GM23338 (cell line): ENCODE measurements around the gene NEUROG3. TPM values are rescaled to one million over a fixed set of nuclear protein-coding genes. Genes with fewer than 3 reads are reported as not detected.
A peak's percentile ranks its signal among the peaks of the same experiment; 100 is the strongest.

ENCODE experiments used
- ATAC-seq: fragments of 200-7000 bp; cut with Tn5 transposase; 3 replicates; pipeline ENCODE4 v1.9.1; 2020
- DNase-seq: peaks from one replicate; pipeline ENCODE4 v3.0.0-alpha.2; 2015; ENCODE audit warnings: low spot score
- H2AFZ ChIP-seq: fragments of 200-600 bp; sonication (generic); 2 replicates; pipeline ENCODE4 v1.8.0; 2016; ENCODE audit warnings: antibody characterized with exemption, mild to moderate bottlenecking, moderate library complexity
- H3F3A ChIP-seq: fragments of 200-600 bp; sonication (generic); replicated peaks from 2 replicates; pipeline ENCODE4 v1.8.0; 2017; ENCODE audit warnings: antibody characterized with exemption, mixed run types, low read depth
- H3K27ac ChIP-seq: fragments of 200-600 bp; sonication (generic); 2 replicates; pipeline ENCODE4 v1.6.1; 2016; ENCODE audit warnings: low read depth
- H3K27me3 ChIP-seq: fragments of 200-600 bp; sonication (generic); 2 replicates; pipeline ENCODE4 v1.8.0; 2016; ENCODE audit warnings: mild to moderate bottlenecking, mixed run types, moderate library complexity; ENCODE audit not compliant: insufficient read depth
- H3K36me3 ChIP-seq: fragments of 200-600 bp; sonication (generic); 2 replicates; pipeline ENCODE4 v1.8.0; 2016; ENCODE audit warnings: mild to moderate bottlenecking; ENCODE audit not compliant: insufficient read depth
- H3K4me1 ChIP-seq: fragments of 200-600 bp; sonication (generic); 2 replicates; pipeline ENCODE4 v1.8.0; 2016; ENCODE audit warnings: mild to moderate bottlenecking, moderate library complexity; ENCODE audit not compliant: insufficient read depth
- H3K4me2 ChIP-seq: fragments of 200-600 bp; sonication (generic); 2 replicates; pipeline ENCODE4 v1.7.1; 2017; ENCODE audit warnings: mixed run types
- H3K4me3 ChIP-seq: fragments of 200-600 bp; sonication (generic); 2 replicates; pipeline ENCODE4 v1.6.1; 2016; ENCODE audit warnings: mixed run types
- H3K79me2 ChIP-seq: fragments of 200-600 bp; sonication (generic); replicated peaks from 2 replicates; pipeline ENCODE4 v1.8.0; 2017; ENCODE audit warnings: mild to moderate bottlenecking; ENCODE audit not compliant: insufficient read depth
- H3K9me2 ChIP-seq: fragments of 200-600 bp; sonication (generic); 2 replicates; pipeline ENCODE4 v1.8.0; 2017; ENCODE audit not compliant: insufficient read depth
- H4K20me1 ChIP-seq: fragments of 200-600 bp; sonication (generic); replicated peaks from 2 replicates; pipeline ENCODE4 v1.8.0; 2017; ENCODE audit warnings: mild to moderate bottlenecking; ENCODE audit not compliant: insufficient read depth
- H3K27ac Mint-ChIP-seq: 2 replicates; pipeline ENCODE4 v1.8.0; 2020; ENCODE audit warnings: inconsistent platforms, mild to moderate bottlenecking, moderate library complexity, mixed read lengths
- H3K27me3 Mint-ChIP-seq: 3 replicates; pipeline ENCODE4 v1.8.0; 2022; ENCODE audit warnings: low read depth, mild to moderate bottlenecking, moderate library complexity, mixed read lengths, inconsistent platforms; ENCODE audit not compliant: insufficient read depth, poor library complexity
- H3K36me3 Mint-ChIP-seq: 3 replicates; pipeline ENCODE4 v1.8.0; 2021; ENCODE audit warnings: low read depth, mild to moderate bottlenecking, inconsistent platforms, moderate library complexity, mixed read lengths
- H3K4me1 Mint-ChIP-seq: 3 replicates; pipeline ENCODE4 v1.8.0; 2020; ENCODE audit warnings: mild to moderate bottlenecking, inconsistent platforms, mixed read lengths
- H3K4me3 Mint-ChIP-seq: 3 replicates; pipeline ENCODE4 v1.8.0; 2021; ENCODE audit warnings: moderate library complexity, mild to moderate bottlenecking, inconsistent platforms, mixed read lengths
- H3K9me3 Mint-ChIP-seq: 3 replicates; pipeline ENCODE4 v1.8.0; 2020; ENCODE audit warnings: moderate library complexity, mild to moderate bottlenecking, inconsistent platforms, mixed read lengths
- CREB1 ChIP-seq: fragments of 250-450 bp; sonication (Bioruptor Pico); IDR thresholded peaks from 2 replicates; pipeline ENCODE4 v1.5.0; 2020; ENCODE audit warnings: low read depth, mild to moderate bottlenecking, moderate library complexity
- ETS1 ChIP-seq: IDR thresholded peaks from 2 replicates; pipeline ENCODE4 v1.6.1; 2016; ENCODE audit warnings: antibody characterized with exemption
- EZH2 ChIP-seq: fragments of 200-600 bp; sonication (generic); IDR thresholded peaks from one replicate; pipeline ENCODE4 v1.8.0; 2017; ENCODE audit warnings: antibody characterized with exemption, mild to moderate bottlenecking, low read depth; ENCODE audit not compliant: unreplicated experiment
- EZH2phosphoT487 ChIP-seq: fragments of 200-600 bp; sonication (generic); IDR thresholded peaks from one replicate; pipeline ENCODE4 v1.8.1; 2018; ENCODE audit warnings: antibody characterized with exemption; ENCODE audit not compliant: unreplicated experiment
- JUNB ChIP-seq: IDR thresholded peaks from one replicate; pipeline ENCODE4 v1.6.1; 2016; ENCODE audit warnings: antibody characterized with exemption; ENCODE audit not compliant: unreplicated experiment
- POLR2AphosphoS5 ChIP-seq: IDR thresholded peaks from 2 replicates; pipeline ENCODE4 v1.6.1; 2016; ENCODE audit warnings: antibody characterized with exemption, low read depth
- polyA plus RNA-seq: library from polyadenylated mRNA; unstranded; fragments of >200 nt; fragmentation: Nextera tagmentation; extraction: Ambion mirVana; gene quantifications from 2 replicates; pipeline ENCODE4 v1.2.1, GENCODE V29; 2016
- total RNA-seq: library from RNA; depleted of rRNA; stranded (reverse); fragments of >200 nt; shearing (Covaris generic); gene quantifications from 2 replicates; pipeline ENCODE4 v1.2.3, GENCODE V29; 2014
- TF ChIP-seq, protein P1 (sequence below): IDR thresholded peaks from one replicate; pipeline ENCODE4 v1.6.1; 2018; ENCODE audit warnings: antibody characterized with exemption; ENCODE audit not compliant: unreplicated experiment

Gene NEUROG3
- total and polyA plus RNA-seq, 2 experiments from 2014 or later: not detected

- TF ChIP-seq, protein P1, sequence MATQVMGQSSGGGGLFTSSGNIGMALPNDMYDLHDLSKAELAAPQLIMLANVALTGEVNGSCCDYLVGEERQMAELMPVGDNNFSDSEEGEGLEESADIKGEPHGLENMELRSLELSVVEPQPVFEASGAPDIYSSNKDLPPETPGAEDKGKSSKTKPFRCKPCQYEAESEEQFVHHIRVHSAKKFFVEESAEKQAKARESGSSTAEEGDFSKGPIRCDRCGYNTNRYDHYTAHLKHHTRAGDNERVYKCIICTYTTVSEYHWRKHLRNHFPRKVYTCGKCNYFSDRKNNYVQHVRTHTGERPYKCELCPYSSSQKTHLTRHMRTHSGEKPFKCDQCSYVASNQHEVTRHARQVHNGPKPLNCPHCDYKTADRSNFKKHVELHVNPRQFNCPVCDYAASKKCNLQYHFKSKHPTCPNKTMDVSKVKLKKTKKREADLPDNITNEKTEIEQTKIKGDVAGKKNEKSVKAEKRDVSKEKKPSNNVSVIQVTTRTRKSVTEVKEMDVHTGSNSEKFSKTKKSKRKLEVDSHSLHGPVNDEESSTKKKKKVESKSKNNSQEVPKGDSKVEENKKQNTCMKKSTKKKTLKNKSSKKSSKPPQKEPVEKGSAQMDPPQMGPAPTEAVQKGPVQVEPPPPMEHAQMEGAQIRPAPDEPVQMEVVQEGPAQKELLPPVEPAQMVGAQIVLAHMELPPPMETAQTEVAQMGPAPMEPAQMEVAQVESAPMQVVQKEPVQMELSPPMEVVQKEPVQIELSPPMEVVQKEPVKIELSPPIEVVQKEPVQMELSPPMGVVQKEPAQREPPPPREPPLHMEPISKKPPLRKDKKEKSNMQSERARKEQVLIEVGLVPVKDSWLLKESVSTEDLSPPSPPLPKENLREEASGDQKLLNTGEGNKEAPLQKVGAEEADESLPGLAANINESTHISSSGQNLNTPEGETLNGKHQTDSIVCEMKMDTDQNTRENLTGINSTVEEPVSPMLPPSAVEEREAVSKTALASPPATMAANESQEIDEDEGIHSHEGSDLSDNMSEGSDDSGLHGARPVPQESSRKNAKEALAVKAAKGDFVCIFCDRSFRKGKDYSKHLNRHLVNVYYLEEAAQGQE: peak; percentile 38
- TF ChIP-seq POLR2AphosphoS5 (no peak; the same call in 1 of the 2 replicates), ETS1 (no peak)
Observed at GRCh38 chr10:69568472-69569395, 4.5 kb downstream of the NEUROG3 start (continued).

DNA sequence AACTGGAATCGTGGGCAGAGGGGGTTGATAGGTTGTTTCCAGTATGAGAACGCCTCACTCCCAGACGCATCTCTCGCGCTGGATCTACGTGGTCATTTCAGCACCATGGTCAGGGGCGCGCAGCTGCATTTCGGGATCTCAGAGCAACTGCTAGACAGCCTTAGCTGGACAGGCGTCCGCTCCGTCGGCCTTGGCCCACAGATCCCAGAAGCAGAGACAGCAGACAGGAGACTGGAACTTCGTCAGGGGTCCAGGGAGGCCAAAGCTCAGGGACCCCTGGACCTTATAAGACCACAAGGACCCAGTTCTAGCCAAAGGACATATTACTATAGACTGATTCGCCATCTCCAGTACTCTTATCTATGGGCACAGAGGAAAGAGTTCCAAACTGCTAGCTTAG, 5.3 kb downstream of the NEUROG3 start:
- ATAC-seq: peak; percentile 40

More for the DNA sequence above, 5.3 kb downstream of the NEUROG3 start:
- Histone ChIP-seq H3K4me2 (peak overlapping the region; percentile 94), H3K4me3 (peak overlapping the region; percentile 67), H3K27me3 (peaks cover 89% of the 10 kb centered on the region), H3K36me3 (no peaks in the 10 kb centered on the region), H3K79me2 (no peaks in the 10 kb centered on the region), H3F3A (peaks cover 17% of the 10 kb centered on the region), H3K27ac (no peak overlapping the region), H3K4me1 (peaks cover 49% of the 10 kb centered on the region), H2AFZ (no peak overlapping the region), H4K20me1 (peaks cover 5% of the 10 kb centered on the region; the same call in 1 of the 2 replicates), H3K9me2 (no peaks in the 10 kb centered on the region)
- H3K4me1 Mint-ChIP-seq: peaks cover 37% of the 10 kb centered on the region
- H3K9me3 Mint-ChIP-seq: peaks cover 11% of the 10 kb centered on the region; the same call in 2 of the 3 replicates
- H3K27ac Mint-ChIP-seq: no peak overlapping the region
- H3K27me3 Mint-ChIP-seq: peaks cover 82% of the 10 kb centered on the region
- DNase-seq: peak; percentile 90
- TF ChIP-seq CREB1 (CRISPR knock-in tag): peak; percentile 62; the same call in 1 of the 2 replicates
- TF ChIP-seq EZH2: peak; percentile 52
- no peak for TF ChIP-seq ETS1
- TF ChIP-seq, protein P1: peak; percentile 92
- TF ChIP-seq EZH2phosphoT487: no peak
- no peak for TF ChIP-seq JUNB
- H3K4me3 Mint-ChIP-seq: peak overlapping the region; percentile 75; the same call in 2 of the 3 replicates
- H3K36me3 Mint-ChIP-seq: peaks cover 4% of the 10 kb centered on the region; the same call in 1 of the 3 replicates
